Lower leg skin (tissue), 3 donors: ENCODE results near the gene SF3A1.
A peak's percentile ranks its signal among the peaks of the same experiment; 100 is the strongest.

Experiments
- POLR2A ChIP-seq, 2 donors: fragments of 450-650 bp; IDR thresholded peaks; one replicate each; pipeline ENCODE4 v1.6.1; 2016 to 2017; ENCODE audit warnings: antibody characterized with exemption in 2 of 2, mild to moderate bottlenecking in 1 of 2, moderate library complexity in 1 of 2
- TF ChIP-seq, protein P1 (sequence below), 3 donors: fragments of 450-650 bp; IDR thresholded peaks; one replicate each; pipeline ENCODE4 v1.5.1; 2016; ENCODE audit warnings: antibody characterized with exemption in 3 of 3, mild to moderate bottlenecking in 3 of 3, moderate library complexity in 2 of 3

DNA sequence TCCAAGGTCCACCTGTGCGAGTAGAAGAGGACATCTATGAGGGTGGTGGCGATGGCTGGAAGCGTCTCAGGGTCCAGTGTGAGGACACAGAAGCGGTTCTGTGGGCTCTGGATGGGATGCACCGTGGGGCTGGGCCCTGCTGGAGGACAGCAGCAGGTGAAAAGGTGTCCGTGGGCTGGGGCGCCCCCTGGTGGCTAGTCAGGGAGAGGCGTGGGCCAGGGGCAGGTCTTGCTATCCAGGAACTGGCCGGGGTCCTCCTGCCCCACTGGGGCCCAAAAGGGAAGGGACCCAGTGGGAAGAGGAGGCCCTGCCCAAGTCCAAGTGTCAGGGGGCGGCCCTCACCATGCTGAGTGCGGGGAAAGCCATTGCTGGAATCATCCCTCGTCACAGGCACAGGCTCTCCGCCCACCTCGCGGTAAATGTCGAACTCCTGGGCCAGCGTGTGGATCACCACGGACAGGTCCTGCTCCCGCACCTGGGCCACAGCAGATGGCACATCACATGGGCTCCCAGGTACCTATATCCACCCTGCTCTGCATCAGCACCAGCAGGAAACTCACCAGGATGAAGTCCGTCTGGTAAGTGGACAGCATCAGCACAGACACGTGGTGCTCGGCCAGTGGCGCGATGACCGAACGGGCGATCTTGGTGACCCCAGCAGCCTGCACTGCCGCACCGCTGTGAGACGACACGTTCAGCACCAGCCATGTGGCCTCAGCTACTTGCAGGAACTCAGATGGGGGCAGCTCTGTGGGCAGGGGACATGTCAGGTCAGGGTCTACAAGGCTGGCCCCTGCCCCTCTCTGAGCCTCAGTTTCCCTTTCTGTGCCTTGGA lies 69.7 kb downstream of the SF3A1 start:
- TF ChIP-seq, protein P1, sequence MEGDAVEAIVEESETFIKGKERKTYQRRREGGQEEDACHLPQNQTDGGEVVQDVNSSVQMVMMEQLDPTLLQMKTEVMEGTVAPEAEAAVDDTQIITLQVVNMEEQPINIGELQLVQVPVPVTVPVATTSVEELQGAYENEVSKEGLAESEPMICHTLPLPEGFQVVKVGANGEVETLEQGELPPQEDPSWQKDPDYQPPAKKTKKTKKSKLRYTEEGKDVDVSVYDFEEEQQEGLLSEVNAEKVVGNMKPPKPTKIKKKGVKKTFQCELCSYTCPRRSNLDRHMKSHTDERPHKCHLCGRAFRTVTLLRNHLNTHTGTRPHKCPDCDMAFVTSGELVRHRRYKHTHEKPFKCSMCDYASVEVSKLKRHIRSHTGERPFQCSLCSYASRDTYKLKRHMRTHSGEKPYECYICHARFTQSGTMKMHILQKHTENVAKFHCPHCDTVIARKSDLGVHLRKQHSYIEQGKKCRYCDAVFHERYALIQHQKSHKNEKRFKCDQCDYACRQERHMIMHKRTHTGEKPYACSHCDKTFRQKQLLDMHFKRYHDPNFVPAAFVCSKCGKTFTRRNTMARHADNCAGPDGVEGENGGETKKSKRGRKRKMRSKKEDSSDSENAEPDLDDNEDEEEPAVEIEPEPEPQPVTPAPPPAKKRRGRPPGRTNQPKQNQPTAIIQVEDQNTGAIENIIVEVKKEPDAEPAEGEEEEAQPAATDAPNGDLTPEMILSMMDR (IDR thresholded peaks at IDR 0.05): peak in 1 of 3 donors; percentile 79
- no peak for TF ChIP-seq POLR2A (IDR thresholded peaks at IDR 0.05)
